Neural cell (in vitro differentiated cells): ENCODE results near the gene TSPAN14. TPM values are rescaled to one million over a fixed set of nuclear protein-coding genes. Genes with fewer than 3 reads are reported as not detected.

ENCODE experiments used
- H2AFZ ChIP-seq: fragments of 200-600, 300-800 bp; sonication (generic), shearing (Covaris generic); 2 replicates; pipeline ENCODE4 v1.6.0; 2014; ENCODE audit warnings: low read depth, mild to moderate bottlenecking, antibody characterized with exemption, low read length, moderate library complexity
- H3F3A ChIP-seq: fragments of 200-600 bp; shearing (Covaris generic); 2 replicates; pipeline ENCODE4 v1.6.1; 2016; ENCODE audit warnings: mild to moderate bottlenecking, moderate library complexity, mixed read lengths, antibody characterized with exemption, low read length; ENCODE audit not compliant: insufficient read depth, poor library complexity, severe bottlenecking
- H3K27ac ChIP-seq: fragments of 200-600, 300-800 bp; sonication (generic), shearing (Covaris generic); 2 replicates; pipeline ENCODE4 v1.5.1; 2014; ENCODE audit warnings: mild to moderate bottlenecking, low read length, moderate library complexity
- H3K27me3 ChIP-seq: fragments of 300-800, 200-600 bp; sonication (generic), shearing (Covaris generic); 2 replicates; pipeline ENCODE4 v1.6.0; 2014; ENCODE audit warnings: mild to moderate bottlenecking, low read depth, low read length, moderate library complexity; ENCODE audit not compliant: insufficient read depth
- H3K36me3 ChIP-seq: fragments of 300-800, 200-600 bp; sonication (generic), shearing (Covaris generic); 2 replicates; pipeline ENCODE4 v1.5.1; 2014; ENCODE audit warnings: mild to moderate bottlenecking, antibody characterized with exemption, low read length, moderate library complexity; ENCODE audit not compliant: insufficient read depth
- H3K4me2 ChIP-seq: fragments of 300-800, 200-600 bp; sonication (generic), shearing (Covaris generic); 2 replicates; pipeline ENCODE4 v1.6.0; 2014; ENCODE audit warnings: mild to moderate bottlenecking, low read length
- H3K4me3 ChIP-seq: fragments of 300-800, 200-600 bp; sonication (generic), shearing (Covaris generic); 2 replicates; pipeline ENCODE4 v1.5.1; 2014; ENCODE audit warnings: mild to moderate bottlenecking, low read length, moderate library complexity
- H3K79me2 ChIP-seq: fragments of 200-600 bp; shearing (Covaris generic); replicated peaks from 2 replicates; pipeline ENCODE4 v1.6.0; 2014; ENCODE audit warnings: mild to moderate bottlenecking, low read length, moderate library complexity; ENCODE audit not compliant: insufficient read depth
- H3K9ac ChIP-seq: fragments of 300-800, 200-600 bp; sonication (generic), shearing (Covaris generic); 2 replicates; pipeline ENCODE4 v1.6.1; 2016; ENCODE audit warnings: mild to moderate bottlenecking, low read length, mixed read lengths
- H3K9me2 ChIP-seq: fragments of 200-600 bp; shearing (Covaris generic); 2 replicates; pipeline ENCODE4 v1.6.1; 2016; ENCODE audit warnings: mild to moderate bottlenecking, low read length, mixed read lengths; ENCODE audit not compliant: insufficient read depth
- H3K9me3 ChIP-seq: fragments of 200-600, 300-800 bp; sonication (generic), shearing (Covaris generic); 2 replicates; pipeline ENCODE4 v1.6.1; 2016; ENCODE audit warnings: mild to moderate bottlenecking, mixed run types, low read length, moderate library complexity, mixed read lengths
- H4K20me1 ChIP-seq: fragments of 200-600 bp; shearing (Covaris generic); 2 replicates; pipeline ENCODE4 v1.6.1; 2016; ENCODE audit warnings: mild to moderate bottlenecking, mixed run types; ENCODE audit not compliant: insufficient read depth
- EP300 ChIP-seq: fragments of 450-650 bp; conservative IDR thresholded peaks from 2 replicates; pipeline ENCODE4 v1.6.1; 2014; ENCODE audit warnings: antibody characterized with exemption, mild to moderate bottlenecking, moderate library complexity; ENCODE audit not compliant: poor library complexity, severe bottlenecking
- EZH2 ChIP-seq: fragments of 200-600, 300-800 bp; shearing (Covaris generic), sonication (generic); IDR thresholded peaks from 2 replicates; pipeline ENCODE4 v1.6.1; 2014; ENCODE audit warnings: antibody characterized with exemption, low read length, borderline replicate concordance, mild to moderate bottlenecking; ENCODE audit not compliant: insufficient read depth, poor library complexity, severe bottlenecking
- MXI1 ChIP-seq: fragments of 450-650 bp; conservative IDR thresholded peaks from 2 replicates; pipeline ENCODE4 v1.6.1; 2014; ENCODE audit warnings: antibody characterized with exemption, mild to moderate bottlenecking; ENCODE audit not compliant: poor library complexity, severe bottlenecking
- POLR2AphosphoS5 ChIP-seq: IDR thresholded peaks from 2 replicates; pipeline ENCODE4 v1.6.1; 2012
- RAD21 ChIP-seq: fragments of 450-650 bp; conservative IDR thresholded peaks from 2 replicates; pipeline ENCODE4 v1.6.1; 2014; ENCODE audit warnings: antibody characterized with exemption, mild to moderate bottlenecking, moderate library complexity
- SMC3 ChIP-seq: fragments of 450-650 bp; conservative IDR thresholded peaks from 2 replicates; pipeline ENCODE4 v1.6.1; 2014; ENCODE audit warnings: antibody characterized with exemption, mild to moderate bottlenecking, moderate library complexity; ENCODE audit not compliant: poor library complexity
- TAF1 ChIP-seq: IDR thresholded peaks from 2 replicates; pipeline ENCODE4 v1.6.1; 2012; ENCODE audit warnings: low read depth
- polyA plus RNA-seq: library from polyadenylated mRNA; depleted of rRNA; stranded (reverse); fragments of >200 nt; gene quantifications from 2 replicates; pipeline ENCODE4 v1.2.3, GENCODE V29; 2014
- TF ChIP-seq, protein P1 (sequence below): IDR thresholded peaks from 2 replicates; pipeline ENCODE4 v1.6.1; 2012; ENCODE audit warnings: borderline replicate concordance
- TF ChIP-seq, protein P2 (sequence below): fragments of 450-650 bp; IDR thresholded peaks from 2 replicates; pipeline ENCODE4 v1.5.1; 2014; ENCODE audit warnings: antibody characterized with exemption, mild to moderate bottlenecking, moderate library complexity; ENCODE audit not compliant: poor library complexity, severe bottlenecking

The TSPAN14 gene
- polyA plus RNA-seq, 1 donor from 2014 or later, result 26.3 TPM

DNA sequence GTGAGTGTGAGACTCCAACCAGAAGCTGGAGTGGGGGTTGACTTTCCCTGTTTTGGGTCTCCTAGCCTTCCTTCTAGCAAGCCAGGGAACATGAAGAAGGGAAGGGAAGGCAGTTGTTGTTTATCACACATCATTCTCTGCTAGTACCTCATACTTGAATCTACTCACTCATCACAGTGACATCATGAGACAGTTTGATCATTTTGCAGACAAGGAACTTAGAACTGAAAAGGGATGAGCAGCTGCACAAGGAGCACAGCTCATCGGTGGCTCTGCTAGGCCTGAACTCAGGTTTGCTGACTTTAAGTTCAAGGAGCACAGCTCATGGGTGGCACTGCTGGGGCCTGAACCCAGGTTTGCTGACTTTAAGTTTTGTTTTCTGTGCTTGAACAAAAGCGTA is 26.6 kb upstream of the TSPAN14 start:
- no peak overlapping the region for H3K27ac ChIP-seq
- no peak overlapping the region for H2AFZ ChIP-seq
- H3K4me3 ChIP-seq, result no peak overlapping the region
- no peaks in the 10 kb centered on the region for H3K79me2 ChIP-seq
- H3K4me2 ChIP-seq, result no peak overlapping the region
- H3K9ac ChIP-seq, result no peak overlapping the region
- H3K36me3 ChIP-seq, result peaks cover 5% of the 10 kb centered on the region
- no peaks in the 10 kb centered on the region for H3K9me3 ChIP-seq
- H3K27me3 ChIP-seq, result no peaks in the 10 kb centered on the region
- no peaks in the 10 kb centered on the region for H3F3A ChIP-seq
- H3K9me2 ChIP-seq, result no peaks in the 10 kb centered on the region
- no peaks in the 10 kb centered on the region for H4K20me1 ChIP-seq
- TF ChIP-seq SMC3 (no peak), MXI1 (no peak), POLR2AphosphoS5 (no peak), EZH2 (no peak), RAD21 (no peak), TAF1 (no peak), EP300 (no peak)
- TF ChIP-seq, protein P1, sequence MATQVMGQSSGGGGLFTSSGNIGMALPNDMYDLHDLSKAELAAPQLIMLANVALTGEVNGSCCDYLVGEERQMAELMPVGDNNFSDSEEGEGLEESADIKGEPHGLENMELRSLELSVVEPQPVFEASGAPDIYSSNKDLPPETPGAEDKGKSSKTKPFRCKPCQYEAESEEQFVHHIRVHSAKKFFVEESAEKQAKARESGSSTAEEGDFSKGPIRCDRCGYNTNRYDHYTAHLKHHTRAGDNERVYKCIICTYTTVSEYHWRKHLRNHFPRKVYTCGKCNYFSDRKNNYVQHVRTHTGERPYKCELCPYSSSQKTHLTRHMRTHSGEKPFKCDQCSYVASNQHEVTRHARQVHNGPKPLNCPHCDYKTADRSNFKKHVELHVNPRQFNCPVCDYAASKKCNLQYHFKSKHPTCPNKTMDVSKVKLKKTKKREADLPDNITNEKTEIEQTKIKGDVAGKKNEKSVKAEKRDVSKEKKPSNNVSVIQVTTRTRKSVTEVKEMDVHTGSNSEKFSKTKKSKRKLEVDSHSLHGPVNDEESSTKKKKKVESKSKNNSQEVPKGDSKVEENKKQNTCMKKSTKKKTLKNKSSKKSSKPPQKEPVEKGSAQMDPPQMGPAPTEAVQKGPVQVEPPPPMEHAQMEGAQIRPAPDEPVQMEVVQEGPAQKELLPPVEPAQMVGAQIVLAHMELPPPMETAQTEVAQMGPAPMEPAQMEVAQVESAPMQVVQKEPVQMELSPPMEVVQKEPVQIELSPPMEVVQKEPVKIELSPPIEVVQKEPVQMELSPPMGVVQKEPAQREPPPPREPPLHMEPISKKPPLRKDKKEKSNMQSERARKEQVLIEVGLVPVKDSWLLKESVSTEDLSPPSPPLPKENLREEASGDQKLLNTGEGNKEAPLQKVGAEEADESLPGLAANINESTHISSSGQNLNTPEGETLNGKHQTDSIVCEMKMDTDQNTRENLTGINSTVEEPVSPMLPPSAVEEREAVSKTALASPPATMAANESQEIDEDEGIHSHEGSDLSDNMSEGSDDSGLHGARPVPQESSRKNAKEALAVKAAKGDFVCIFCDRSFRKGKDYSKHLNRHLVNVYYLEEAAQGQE, result no peak
- TF ChIP-seq, protein P2, sequence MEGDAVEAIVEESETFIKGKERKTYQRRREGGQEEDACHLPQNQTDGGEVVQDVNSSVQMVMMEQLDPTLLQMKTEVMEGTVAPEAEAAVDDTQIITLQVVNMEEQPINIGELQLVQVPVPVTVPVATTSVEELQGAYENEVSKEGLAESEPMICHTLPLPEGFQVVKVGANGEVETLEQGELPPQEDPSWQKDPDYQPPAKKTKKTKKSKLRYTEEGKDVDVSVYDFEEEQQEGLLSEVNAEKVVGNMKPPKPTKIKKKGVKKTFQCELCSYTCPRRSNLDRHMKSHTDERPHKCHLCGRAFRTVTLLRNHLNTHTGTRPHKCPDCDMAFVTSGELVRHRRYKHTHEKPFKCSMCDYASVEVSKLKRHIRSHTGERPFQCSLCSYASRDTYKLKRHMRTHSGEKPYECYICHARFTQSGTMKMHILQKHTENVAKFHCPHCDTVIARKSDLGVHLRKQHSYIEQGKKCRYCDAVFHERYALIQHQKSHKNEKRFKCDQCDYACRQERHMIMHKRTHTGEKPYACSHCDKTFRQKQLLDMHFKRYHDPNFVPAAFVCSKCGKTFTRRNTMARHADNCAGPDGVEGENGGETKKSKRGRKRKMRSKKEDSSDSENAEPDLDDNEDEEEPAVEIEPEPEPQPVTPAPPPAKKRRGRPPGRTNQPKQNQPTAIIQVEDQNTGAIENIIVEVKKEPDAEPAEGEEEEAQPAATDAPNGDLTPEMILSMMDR, result no peak

GRCh38 chr10:80429521-80429973 is 24.6 kb upstream of the TSPAN14 start:
- H3K9ac ChIP-seq, result no peak overlapping the region
- H3K9me2 ChIP-seq, result no peaks in the 10 kb centered on the region
- no peaks in the 10 kb centered on the region for H4K20me1 ChIP-seq
- H3K27ac ChIP-seq, result no peak overlapping the region
- no peak overlapping the region for H3K4me2 ChIP-seq
- H3K27me3 ChIP-seq, result no peaks in the 10 kb centered on the region
- no peaks in the 10 kb centered on the region for H3F3A ChIP-seq
- no peaks in the 10 kb centered on the region for H3K36me3 ChIP-seq
- no peak overlapping the region for H3K4me3 ChIP-seq
- H2AFZ ChIP-seq, result no peak overlapping the region
- no peak for TF ChIP-seq RAD21
- TF ChIP-seq EZH2, result no peak
- no peak for TF ChIP-seq EP300
- no peak for TF ChIP-seq MXI1
- TF ChIP-seq, protein P2, result no peak
- no peaks in the 10 kb centered on the region for H3K79me2 ChIP-seq
- no peaks in the 10 kb centered on the region for H3K9me3 ChIP-seq
